Liver (tissue), 3 donors: Measurements from ENCODE around the gene DMD.

ENCODE experiments used
- CTCF ChIP-seq: fragments of 150-350 bp; IDR thresholded peaks from 2 replicates; pipeline ENCODE4 v1.5.1; 2017; ENCODE audit warnings: improper control_type of control experiment, low read depth, low read length; ENCODE audit not compliant: missing input control
- FOXA1 ChIP-seq: IDR thresholded peaks from 2 replicates; pipeline ENCODE4 v1.6.1; 2016; ENCODE audit warnings: antibody characterized with exemption
- GABPA ChIP-seq, 2 donors: IDR thresholded peaks in 1 of 2; conservative IDR thresholded peaks in 1 of 2; 2 replicates each; pipeline ENCODE4 v1.6.1; 2016; ENCODE audit warnings: antibody characterized with exemption in 2 of 2, mild to moderate bottlenecking in 1 of 2, moderate library complexity in 1 of 2
- HNF4G ChIP-seq: IDR thresholded peaks from 2 replicates; pipeline ENCODE4 v1.6.1; 2016; ENCODE audit warnings: antibody characterized with exemption
- RAD21 ChIP-seq, 2 donors: IDR thresholded peaks; 2 replicates each; pipeline ENCODE4 v1.6.1; 2016; ENCODE audit warnings: antibody characterized with exemption in 2 of 2, mild to moderate bottlenecking in 2 of 2
- RXRA ChIP-seq, 2 donors: IDR thresholded peaks; 2 replicates each; pipeline ENCODE4 v1.6.1; 2017 to 2018; ENCODE audit warnings: antibody characterized with exemption in 2 of 2, mild to moderate bottlenecking in 1 of 2
- SP1 ChIP-seq: IDR thresholded peaks from 2 replicates; pipeline ENCODE4 v1.6.1; 2018; ENCODE audit warnings: antibody characterized with exemption, mild to moderate bottlenecking
- TAF1 ChIP-seq: conservative IDR thresholded peaks from 2 replicates; pipeline ENCODE4 v1.6.1; 2016; ENCODE audit warnings: antibody characterized with exemption, mild to moderate bottlenecking
- YY1 ChIP-seq: IDR thresholded peaks from 2 replicates; pipeline ENCODE4 v1.6.1; 2016; ENCODE audit warnings: antibody characterized with exemption, mild to moderate bottlenecking
- TF ChIP-seq, protein P1 (sequence below): IDR thresholded peaks from 2 replicates; pipeline ENCODE4 v1.6.1; 2016; ENCODE audit warnings: antibody characterized with exemption, mild to moderate bottlenecking
- TF ChIP-seq, protein P2 (sequence below): IDR thresholded peaks from 2 replicates; pipeline ENCODE4 v1.6.1; 2016; ENCODE audit warnings: antibody characterized with exemption
- donor health status: healthy.
- donor health status: healthy.

DNA sequence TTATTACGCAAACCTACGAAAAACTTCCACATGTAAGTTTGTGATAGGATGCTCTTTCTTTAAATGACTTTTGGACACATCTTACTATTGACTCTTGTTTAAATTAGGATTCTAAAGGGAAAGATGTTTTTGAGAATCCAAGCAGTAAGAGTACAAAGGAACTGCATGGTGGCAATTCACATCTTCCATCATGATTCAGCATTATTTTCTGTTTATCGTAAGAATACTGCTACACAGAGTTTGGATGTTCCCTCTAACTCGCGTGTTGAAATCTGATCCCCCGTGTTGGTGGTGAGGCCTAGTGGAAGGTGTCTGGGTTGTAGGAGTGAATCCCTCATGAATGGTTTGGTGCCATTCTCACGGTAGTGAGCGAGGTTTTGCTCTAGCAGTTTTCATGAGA lies 1767.7 kb downstream of the DMD start:
- TF ChIP-seq CTCF (no peak), YY1 (no peak), FOXA1 (no peak), RAD21 (IDR thresholded peaks at IDR 0.05) (no peak), SP1 (no peak), TAF1 (no peak), RXRA (IDR thresholded peaks at IDR 0.05) (no peak), GABPA (IDR thresholded peaks at IDR 0.05 in 1 of 2, conservative IDR thresholded peaks at IDR 0.05 in 1 of 2) (no peak), HNF4G (no peak)
- TF ChIP-seq, protein P1, sequence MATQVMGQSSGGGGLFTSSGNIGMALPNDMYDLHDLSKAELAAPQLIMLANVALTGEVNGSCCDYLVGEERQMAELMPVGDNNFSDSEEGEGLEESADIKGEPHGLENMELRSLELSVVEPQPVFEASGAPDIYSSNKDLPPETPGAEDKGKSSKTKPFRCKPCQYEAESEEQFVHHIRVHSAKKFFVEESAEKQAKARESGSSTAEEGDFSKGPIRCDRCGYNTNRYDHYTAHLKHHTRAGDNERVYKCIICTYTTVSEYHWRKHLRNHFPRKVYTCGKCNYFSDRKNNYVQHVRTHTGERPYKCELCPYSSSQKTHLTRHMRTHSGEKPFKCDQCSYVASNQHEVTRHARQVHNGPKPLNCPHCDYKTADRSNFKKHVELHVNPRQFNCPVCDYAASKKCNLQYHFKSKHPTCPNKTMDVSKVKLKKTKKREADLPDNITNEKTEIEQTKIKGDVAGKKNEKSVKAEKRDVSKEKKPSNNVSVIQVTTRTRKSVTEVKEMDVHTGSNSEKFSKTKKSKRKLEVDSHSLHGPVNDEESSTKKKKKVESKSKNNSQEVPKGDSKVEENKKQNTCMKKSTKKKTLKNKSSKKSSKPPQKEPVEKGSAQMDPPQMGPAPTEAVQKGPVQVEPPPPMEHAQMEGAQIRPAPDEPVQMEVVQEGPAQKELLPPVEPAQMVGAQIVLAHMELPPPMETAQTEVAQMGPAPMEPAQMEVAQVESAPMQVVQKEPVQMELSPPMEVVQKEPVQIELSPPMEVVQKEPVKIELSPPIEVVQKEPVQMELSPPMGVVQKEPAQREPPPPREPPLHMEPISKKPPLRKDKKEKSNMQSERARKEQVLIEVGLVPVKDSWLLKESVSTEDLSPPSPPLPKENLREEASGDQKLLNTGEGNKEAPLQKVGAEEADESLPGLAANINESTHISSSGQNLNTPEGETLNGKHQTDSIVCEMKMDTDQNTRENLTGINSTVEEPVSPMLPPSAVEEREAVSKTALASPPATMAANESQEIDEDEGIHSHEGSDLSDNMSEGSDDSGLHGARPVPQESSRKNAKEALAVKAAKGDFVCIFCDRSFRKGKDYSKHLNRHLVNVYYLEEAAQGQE = no peak
- TF ChIP-seq, protein P2, sequence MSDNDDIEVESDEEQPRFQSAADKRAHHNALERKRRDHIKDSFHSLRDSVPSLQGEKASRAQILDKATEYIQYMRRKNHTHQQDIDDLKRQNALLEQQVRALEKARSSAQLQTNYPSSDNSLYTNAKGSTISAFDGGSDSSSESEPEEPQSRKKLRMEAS = no peak
